H1 (cell line): Measurements from ENCODE around the gene RARA. TPM values are rescaled to one million over a fixed set of nuclear protein-coding genes. Genes with fewer than 3 reads are reported as not detected.

Experiments used
- CBX5 ChIP-seq: fragments of 300-800, 300-1000 bp; sonication (generic); IDR thresholded peaks from 2 replicates; pipeline ENCODE4 v1.7.1; 2016; ENCODE audit warnings: antibody characterized with exemption, low read length, low read depth
- CHD7 ChIP-seq: fragments of 300-600 bp; sonication (generic); IDR thresholded peaks from 2 replicates; pipeline ENCODE4 v1.7.1; 2012; ENCODE audit warnings: low read length, moderate library complexity, mild to moderate bottlenecking, inconsistent platforms; ENCODE audit not compliant: insufficient replicate concordance
- EP300 ChIP-seq, 2 experiments: IDR thresholded peaks; 1 replicate in 1 of 2; 2 replicates in 1 of 2; pipeline ENCODE4 v1.6.1; 2011 to 2012; ENCODE audit warnings: low read depth in 2 of 2, low read length in 2 of 2, mild to moderate bottlenecking in 2 of 2, borderline replicate concordance in 1 of 2, inconsistent platforms in 1 of 2, moderate library complexity in 1 of 2
- TAF7 ChIP-seq: optimal IDR thresholded peaks from 2 replicates; pipeline ENCODE3; 2011; ENCODE audit warnings: low read depth, mild to moderate bottlenecking, inconsistent platforms, low read length, moderate library complexity, borderline replicate concordance
- TBP ChIP-seq: IDR thresholded peaks from 2 replicates; pipeline ENCODE4 v1.6.1; 2011; ENCODE audit warnings: low read depth, low read length, improper control_type of control experiment
- ZNF274 ChIP-seq: IDR thresholded peaks from 2 replicates; pipeline ENCODE4 v1.7.0; 2012; ENCODE audit warnings: low read length, borderline replicate concordance; ENCODE audit errors: extremely low read depth
- polyA plus RNA-seq, 7 experiments: library from polyadenylated mRNA; depleted of rRNA in 3 of 7; stranded (reverse) in 5 of 7; unstranded in 2 of 7; fragments of >200 nt in 5 of 7; fragments of 200-250 nt in 2 of 7; gene quantifications; 1 replicate in 5 of 7; 2 replicates in 1 of 7; 4 replicates in 1 of 7; pipeline versions ENCODE4 v1.2.1 to v1.2.3, GENCODE V29; 2011 to 2013; ENCODE audit warnings: missing spikeins in 2 of 7, mixed read lengths in 2 of 7
- total RNA-seq: library from RNA; stranded (reverse); fragmentation: NEBNext Ultra II Directional; extraction: Animal tissue kit (Norgen Biotek cat#: 25700); gene quantifications from 2 replicates; pipeline ENCODE4 v1.2.1, GENCODE V29; 2021

Gene RARA
- total and polyA plus RNA-seq, 2 of the 8 experiments (the other 6 are each of a cell fraction or from before 2014, with no cell fraction given): 4.4 to 16.5 TPM

GRCh38 chr17:40287494-40288369, 21.2 kb upstream of the RARA start, which contains the start of gene CDC6 (continued):
- TF ChIP-seq TAF7: peak; percentile 96
- peak; percentile 92 for TF ChIP-seq TBP
- no peak for TF ChIP-seq ZNF274
- no peak for TF ChIP-seq CHD7
- no peak for TF ChIP-seq EP300 (IDR thresholded peaks at IDR 0.05; ENCODE audit: borderline replicate concordance in 1 of 2, low read depth in 2 of 2, low read length in 2 of 2)
- TF ChIP-seq CBX5: no peak
